ENCODE data around the gene AVL9.

Gene AVL9

GRCh38 chr7:32564542-32564941 is 69.3 kb downstream of the AVL9 start:
- Histone ChIP-seq H3K4me1 (no peaks in the 10 kb centered on the region), H3K9me3 (no peaks in the 10 kb centered on the region), H3K36me3 (peaks cover 31% of the 10 kb centered on the region), H3K4me3 (ENCODE audit: low read depth, low read length) (no peak overlapping the region), H3K27me3 (no peaks in the 10 kb centered on the region)
- peak; percentile 8 for DNase-seq
- no peak for TF ChIP-seq CTCF (IDR thresholded peaks at IDR 0.05; ENCODE audit: low read depth, low read length)

- no peaks in the 10 kb centered on the region for H3K9me3 ChIP-seq
- H3K4me3 ChIP-seq (ENCODE audit: low read depth, low read length), result no peak overlapping the region
- no peaks in the 10 kb centered on the region for H3K4me1 ChIP-seq
- H3K27me3 ChIP-seq, result no peaks in the 10 kb centered on the region
- TF ChIP-seq CTCF (IDR thresholded peaks at IDR 0.05; ENCODE audit: low read depth, low read length), result no peak
- no peak for DNase-seq
- H3K36me3 ChIP-seq, result peaks cover 18% of the 10 kb centered on the region
These were observed 74.3 kb downstream of the AVL9 start for GRCh38 chr7:32569388-32570289.

- Histone ChIP-seq H3K4me1 (peaks cover 9% of the 10 kb centered on the region; the same call in 1 of the 2 replicates), H3K27me3 (no peaks in the 10 kb centered on the region), H3K36me3 (peaks cover 25% of the 10 kb centered on the region), H3K9me3 (no peaks in the 10 kb centered on the region), H3K4me3 (ENCODE audit: low read depth, low read length) (no peak overlapping the region)
- DNase-seq, result no peak
- no peak for TF ChIP-seq CTCF (IDR thresholded peaks at IDR 0.05; ENCODE audit: low read depth, low read length)
These were observed 77.9 kb downstream of the AVL9 start for GRCh38 chr7:32573110-32573687.

- H3K27me3 ChIP-seq, result no peaks in the 10 kb centered on the region
- no peaks in the 10 kb centered on the region for H3K9me3 ChIP-seq
- H3K36me3 ChIP-seq, result peaks cover 28% of the 10 kb centered on the region
- H3K4me3 ChIP-seq (ENCODE audit: low read depth, low read length), result no peak overlapping the region
- peaks cover 9% of the 10 kb centered on the region; the same call in 1 of the 2 replicates for H3K4me1 ChIP-seq
- DNase-seq, result no peak
- no peak for TF ChIP-seq CTCF (IDR thresholded peaks at IDR 0.05; ENCODE audit: low read depth, low read length)
These were observed 79.3 kb downstream of the AVL9 start for GRCh38 chr7:32574626-32575025.

- peaks cover 9% of the 10 kb centered on the region; the same call in 1 of the 2 replicates for H3K4me1 ChIP-seq
- peak; percentile 59 for DNase-seq
- no peaks in the 10 kb centered on the region for H3K27me3 ChIP-seq
- no peaks in the 10 kb centered on the region for H3K9me3 ChIP-seq
- no peak overlapping the region for H3K4me3 ChIP-seq (ENCODE audit: low read depth, low read length)
- H3K36me3 ChIP-seq, result peaks cover 39% of the 10 kb centered on the region
- no peak for TF ChIP-seq CTCF (IDR thresholded peaks at IDR 0.05; ENCODE audit: low read depth, low read length)
These were observed 82.1 kb downstream of the AVL9 start for GRCh38 chr7:32577421-32577820.

GRCh38 chr7:32579776-32580175 is 84.5 kb downstream of the AVL9 start:
- peaks cover 9% of the 10 kb centered on the region; the same call in 1 of the 2 replicates for H3K4me1 ChIP-seq
- H3K27me3 ChIP-seq, result no peaks in the 10 kb centered on the region
- no peak for DNase-seq
- no peak for TF ChIP-seq CTCF (IDR thresholded peaks at IDR 0.05; ENCODE audit: low read depth, low read length)
- H3K4me3 ChIP-seq (ENCODE audit: low read depth, low read length), result no peak overlapping the region
- H3K9me3 ChIP-seq, result no peaks in the 10 kb centered on the region
- H3K36me3 ChIP-seq, result peaks cover 45% of the 10 kb centered on the region
